Left lung (tissue), 10 donors: ENCODE results near the gene TEX35. TPM values are rescaled to one million over a fixed set of nuclear protein-coding genes. Genes with fewer than 3 reads are reported as not detected.

Source experiments
- ATAC-seq: fragments of 200-7000 bp; cut with Tn5 transposase; one replicate; pipeline ENCODE4 v1.9.1; 2020; ENCODE audit warnings: moderate library complexity
- DNase-seq, 4 donors: peaks; one replicate each; pipeline ENCODE4 v3.0.0-alpha.2; 2013 to 2020
- H3K27ac ChIP-seq, 2 donors: fragments of 200-600 bp; sonication (generic) in 1 of 2; one replicate each; pipeline versions ENCODE4 v1.5.0 to v1.8.0; 2020 to 2021
- H3K27me3 ChIP-seq, 2 donors: fragments of 200-600 bp; sonication (generic) in 1 of 2; one replicate each; pipeline versions ENCODE4 v1.5.0 to v1.8.0; 2020 to 2021
- H3K36me3 ChIP-seq, 2 donors: fragments of 200-600 bp; sonication (generic) in 1 of 2; one replicate each; pipeline versions ENCODE4 v1.5.0 to v1.8.0; 2020 to 2021
- H3K4me1 ChIP-seq, 2 donors: fragments of 200-600 bp; one replicate each; pipeline ENCODE4 v1.8.0; 2021
- H3K4me3 ChIP-seq, 2 donors: fragments of 200-600 bp; sonication (generic) in 1 of 2; one replicate each; pipeline versions ENCODE4 v1.5.0 to v1.8.0; 2020 to 2021; ENCODE audit warnings: mild to moderate bottlenecking in 1 of 2
- H3K9me3 ChIP-seq, 2 donors: fragments of 200-600 bp; sonication (generic) in 1 of 2; one replicate each; pipeline versions ENCODE4 v1.5.0 to v1.8.0; 2020 to 2021
- CTCF ChIP-seq, 2 donors: fragments of 200-600 bp; sonication (generic) in 1 of 2; IDR thresholded peaks; one replicate each; pipeline versions ENCODE4 v1.5.0 to v1.8.0; 2021; ENCODE audit warnings: antibody characterized with exemption in 2 of 2
- intact Hi-C, 2 donors: fragments of 100-400 bp; cut with DNase I; formaldehyde crosslinking; loops; one replicate each; pipeline versions ENCODE4 v1.11.2 to v1.14.2; 2022
- polyA plus RNA-seq, 6 donors: library from polyadenylated mRNA; unstranded; fragments of 120-200 nt; gene quantifications; one replicate each; pipeline ENCODE4 v1.2.1, GENCODE V29; 2013; ENCODE audit not compliant: insufficient read length in 6 of 6
- total RNA-seq, 2 donors: library from RNA; stranded (reverse); fragmentation: NEBNext Ultra II Directional; extraction: Animal tissue kit (Norgen Biotek cat#: 25700); gene quantifications; one replicate each; pipeline ENCODE4 v1.2.1, GENCODE V29; 2021
- donor health status: DM: no; HTN: yes; CAD: no.
- donor health status: DM: no; HTN: no; CAD: no.

TEX35 gene
- total and polyA plus RNA-seq, 8 donors = 0.27 to 1.0 (median 0.47) TPM; not detected in 2

DNA sequence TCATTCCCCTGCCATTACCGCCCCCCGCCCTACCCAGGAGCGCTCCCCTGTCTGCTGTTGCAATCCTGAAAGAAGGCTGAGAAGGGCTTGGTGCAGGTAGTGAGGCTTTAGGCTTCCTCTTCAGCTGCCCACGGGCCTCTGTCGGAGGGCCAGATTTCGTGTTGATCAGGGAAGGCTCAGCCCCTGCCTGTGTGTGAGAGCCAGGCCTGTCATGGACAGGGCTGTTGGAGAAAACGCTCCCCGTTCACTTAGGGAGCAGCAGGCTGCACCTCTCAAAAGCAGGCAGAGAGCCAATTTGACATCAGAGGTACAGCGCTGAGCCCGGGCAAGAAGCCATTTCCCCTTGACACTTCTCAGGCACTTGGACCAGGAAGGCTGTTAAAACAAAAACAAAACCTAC, 19.0 kb downstream of the TEX35 start:
- H3K27me3 ChIP-seq = no peaks in the 10 kb centered on the region
- peak in 1 of 4 donors; percentile 46 for DNase-seq
- peak; percentile 17 for ATAC-seq
- peaks cover 0 to 4% of the 10 kb centered on the region in 2 donors for H3K4me1 ChIP-seq
- H3K27ac ChIP-seq = no peak overlapping the region
- H3K9me3 ChIP-seq = no peaks in the 10 kb centered on the region
- intact Hi-C loops = loop anchor here in 1 of 2 donors (10.0 kb wide), 1 partner anchor 473 kb away; no protein-coding TSS in a partner anchor
- no peak overlapping the region for H3K4me3 ChIP-seq
- H3K36me3 ChIP-seq = no peaks in the 10 kb centered on the region
- no peak for TF ChIP-seq CTCF (IDR thresholded peaks at IDR 0.05)

- no peak overlapping the region for H3K27ac ChIP-seq
- H3K9me3 ChIP-seq = no peaks in the 10 kb centered on the region
- TF ChIP-seq CTCF (IDR thresholded peaks at IDR 0.05) = peak; percentile 87 to 91
- H3K4me1 ChIP-seq = peaks cover 0 to 5% of the 10 kb centered on the region in 2 donors
- no peaks in the 10 kb centered on the region for H3K27me3 ChIP-seq
- H3K36me3 ChIP-seq = no peaks in the 10 kb centered on the region
- intact Hi-C loops = loop anchor here in 1 of 2 donors (10.0 kb wide), 1 partner anchor 472 kb away; no protein-coding TSS in a partner anchor
- ATAC-seq (peak; percentile 91), DNase-seq (peak; percentile 72 to 94 (median 84))
- no peak overlapping the region for H3K4me3 ChIP-seq
These were observed 19.5 kb downstream of the TEX35 start for GRCh38 chr1:178532392-178532791.

- Histone ChIP-seq H3K27ac (no peak overlapping the region), H3K9me3 (no peaks in the 10 kb centered on the region), H3K27me3 (no peaks in the 10 kb centered on the region), H3K4me3 (no peak overlapping the region), H3K4me1 (peaks cover 0 to 7% of the 10 kb centered on the region in 2 donors), H3K36me3 (no peaks in the 10 kb centered on the region)
- ATAC-seq (no peak), DNase-seq (no peak)
- no peak for TF ChIP-seq CTCF (IDR thresholded peaks at IDR 0.05)
- intact Hi-C loops = loop anchor here in 1 of 2 donors (10.0 kb wide), 1 partner anchor 471 kb away; no protein-coding TSS in a partner anchor
These were observed 20.4 kb downstream of the TEX35 start for GRCh38 chr1:178533121-178533946.

- DNase-seq = no peak
- Histone ChIP-seq H3K9me3 (no peaks in the 10 kb centered on the region), H3K27me3 (no peaks in the 10 kb centered on the region), H3K36me3 (no peaks in the 10 kb centered on the region), H3K4me3 (no peak overlapping the region), H3K4me1 (peaks cover 0 to 7% of the 10 kb centered on the region in 2 donors), H3K27ac (no peak overlapping the region)
- TF ChIP-seq CTCF (IDR thresholded peaks at IDR 0.05) = no peak
- no peak for ATAC-seq
- intact Hi-C loops = loop anchor here in 1 of 2 donors (10.0 kb wide), 1 partner anchor 470 kb away; no protein-coding TSS in a partner anchor
These were observed 21.4 kb downstream of the TEX35 start for GRCh38 chr1:178534137-178534868.

DNA sequence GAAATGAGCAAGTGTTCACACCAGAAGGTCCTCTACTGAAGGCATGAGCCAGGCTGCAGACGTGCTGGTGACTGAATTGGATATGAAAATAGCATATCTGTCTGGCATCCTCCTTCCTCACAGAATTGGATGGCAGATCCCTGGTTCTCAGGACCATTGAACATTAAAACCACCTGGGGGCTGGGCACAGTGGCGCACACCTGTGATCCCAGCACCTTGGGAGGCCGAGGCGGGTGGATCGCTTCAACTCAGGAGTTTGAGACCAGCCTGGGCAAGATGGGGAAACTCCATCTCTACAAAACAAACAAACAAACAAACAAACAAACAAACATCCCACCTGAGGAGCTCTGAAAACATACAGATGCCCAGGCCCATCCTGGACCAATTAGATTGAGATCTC, 23.4 kb downstream of the TEX35 start:
- ATAC-seq (no peak), DNase-seq (no peak)
- no peaks in the 10 kb centered on the region for H3K9me3 ChIP-seq
- H3K4me3 ChIP-seq = no peak overlapping the region
- no peaks in the 10 kb centered on the region for H3K36me3 ChIP-seq
- H3K4me1 ChIP-seq = peaks cover 0 to 7% of the 10 kb centered on the region in 2 donors
- no peak for TF ChIP-seq CTCF (IDR thresholded peaks at IDR 0.05)
- intact Hi-C loops = loop anchor here in 1 of 2 donors (10.0 kb wide), 1 partner anchor 468 kb away; no protein-coding TSS in a partner anchor
- peak overlapping the region in 1 of 2 donors; percentile 5 for H3K27ac ChIP-seq
- H3K27me3 ChIP-seq = no peaks in the 10 kb centered on the region
